ENCODE results near the gene HLF.

The HLF gene

DNA sequence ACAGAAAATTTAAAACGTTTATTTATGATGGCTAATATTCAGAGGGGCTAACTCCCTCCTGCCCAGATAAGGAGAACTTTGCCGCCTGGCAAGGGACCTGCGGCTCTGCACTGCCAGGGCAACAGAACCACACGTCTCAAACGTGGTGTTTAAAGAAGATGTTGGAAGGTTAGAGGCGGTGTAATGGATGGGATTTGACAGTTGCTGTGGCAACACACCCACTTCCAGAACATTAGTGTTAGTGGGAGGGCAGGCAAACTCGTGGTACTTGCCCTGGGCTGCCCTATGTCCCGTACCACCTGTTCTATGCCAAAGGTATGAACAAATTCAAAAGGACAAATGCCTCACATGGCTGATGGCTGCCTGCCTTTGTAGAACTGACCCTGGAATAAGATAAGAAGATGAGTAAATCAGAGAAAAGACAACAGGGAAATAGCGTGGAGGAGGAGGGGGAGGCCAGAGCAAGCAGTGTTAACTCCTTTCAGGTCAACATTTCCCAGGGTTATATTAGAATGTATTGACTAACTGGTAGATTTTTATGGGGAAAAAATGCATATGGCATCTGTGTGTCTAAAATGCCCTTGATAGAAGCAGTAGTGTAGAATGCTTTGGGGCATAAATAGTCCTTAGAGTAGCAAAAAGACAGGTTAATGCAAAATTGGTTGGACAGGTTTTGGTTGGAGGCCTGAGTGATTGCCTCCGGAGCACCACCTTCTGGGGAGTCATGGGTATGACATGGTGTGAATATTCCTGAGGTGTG is 30.8 kb downstream of the HLF start:
- no peak for FAIRE-seq

DNA sequence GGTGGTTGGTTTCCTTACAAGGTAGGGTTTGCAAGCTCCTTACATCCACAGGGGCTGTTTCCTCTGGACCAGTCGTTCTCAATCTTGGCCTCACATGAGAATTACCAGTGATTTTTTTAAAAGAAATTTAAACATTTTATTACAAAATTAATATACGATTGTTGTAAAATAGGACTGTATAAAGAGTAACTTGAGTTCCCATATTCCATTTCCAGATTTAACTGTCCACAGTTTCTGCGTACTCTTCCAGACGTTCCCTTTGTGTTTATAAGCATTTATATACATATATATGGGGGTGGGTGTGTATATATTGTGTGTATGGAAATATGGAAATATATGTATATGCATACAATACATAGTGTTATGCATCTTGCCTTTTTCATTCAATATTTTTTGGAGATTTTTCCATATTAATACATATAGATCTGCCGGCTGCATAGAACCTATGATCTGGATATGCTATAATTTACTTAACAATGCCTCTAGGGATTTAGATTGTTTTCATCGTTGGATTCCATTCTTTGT is 31.5 kb downstream of the HLF start:
- no peak for FAIRE-seq

DNA sequence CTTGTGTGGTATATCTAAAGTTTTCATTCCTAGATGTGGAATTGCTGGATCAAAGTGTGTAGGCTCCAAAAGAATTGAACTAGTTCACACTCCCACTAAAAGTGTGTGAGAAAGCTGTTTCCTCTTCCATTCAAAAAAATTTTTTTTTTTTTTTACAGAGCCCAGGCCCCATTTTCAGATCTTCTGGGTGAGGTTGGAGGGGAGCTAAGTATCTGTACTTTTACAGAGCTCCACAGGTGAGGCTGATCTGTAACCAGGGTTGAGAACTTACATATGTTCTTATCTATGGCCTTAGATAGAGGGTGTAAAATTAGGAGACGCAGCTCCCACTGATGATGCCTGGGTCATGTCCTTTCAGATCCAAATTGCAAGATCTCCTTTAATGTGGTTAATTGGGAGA is 31.9 kb downstream of the HLF start:
- FAIRE-seq: no peak

DNA sequence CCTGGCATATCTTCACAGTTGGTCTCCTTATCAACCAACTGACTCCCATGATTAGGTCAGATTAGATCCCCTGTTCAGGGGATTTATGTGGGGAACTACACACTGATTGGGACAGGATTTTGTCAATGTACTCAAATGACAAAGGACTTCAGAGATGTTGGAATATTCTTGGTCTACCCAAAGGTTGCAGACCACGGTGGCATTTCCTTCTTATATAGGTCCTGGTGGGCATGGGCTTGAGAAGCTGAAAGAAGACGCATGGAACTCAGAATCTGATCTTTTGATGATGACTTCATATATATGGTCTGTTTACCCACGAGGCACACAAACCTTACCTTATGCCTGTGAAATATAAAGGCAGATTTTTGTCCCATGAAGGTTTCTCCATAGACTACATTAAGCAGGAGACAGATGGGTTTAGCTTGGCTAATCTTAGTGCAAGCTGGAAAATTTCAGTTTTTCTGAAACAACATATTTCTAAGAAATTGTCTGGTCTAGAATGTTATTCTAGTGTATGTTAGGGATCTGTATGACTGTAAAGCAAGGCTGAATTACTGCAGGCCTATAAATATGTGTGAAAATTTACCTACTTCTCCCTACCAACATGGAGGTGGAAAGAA is 33.5 kb downstream of the HLF start:
- no peak for FAIRE-seq

DNA sequence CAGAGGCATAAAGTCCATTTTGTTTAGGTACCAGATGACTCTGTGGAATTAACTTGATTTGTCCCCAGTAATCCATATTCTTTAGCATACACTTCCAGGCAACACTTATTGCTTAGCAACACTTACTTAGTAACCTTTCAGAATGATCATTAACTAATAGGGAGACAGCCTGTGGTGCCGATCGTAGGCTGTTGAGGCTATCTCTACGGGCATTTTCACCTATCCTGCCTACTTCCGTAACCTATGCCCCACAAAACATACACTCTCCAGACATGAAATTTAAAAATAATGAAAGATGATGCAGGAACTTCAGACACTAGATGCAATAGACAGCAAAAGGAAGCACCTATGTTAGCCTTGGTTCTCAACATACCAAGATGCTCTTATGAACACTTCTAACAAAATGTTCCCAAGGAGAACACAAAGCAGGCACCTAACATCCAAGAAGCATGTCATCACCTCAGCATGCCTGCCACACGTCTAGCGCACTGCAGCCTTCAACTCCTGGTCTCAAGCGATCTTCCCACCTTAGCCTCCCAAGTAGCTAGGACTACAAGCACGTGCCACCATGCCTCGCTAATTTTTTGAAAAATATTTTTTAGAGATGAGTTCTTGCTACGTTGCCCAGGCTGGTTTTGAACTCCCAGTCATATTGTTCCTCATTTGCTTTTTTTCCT is 34.5 kb downstream of the HLF start:
- no peak for FAIRE-seq

DNA sequence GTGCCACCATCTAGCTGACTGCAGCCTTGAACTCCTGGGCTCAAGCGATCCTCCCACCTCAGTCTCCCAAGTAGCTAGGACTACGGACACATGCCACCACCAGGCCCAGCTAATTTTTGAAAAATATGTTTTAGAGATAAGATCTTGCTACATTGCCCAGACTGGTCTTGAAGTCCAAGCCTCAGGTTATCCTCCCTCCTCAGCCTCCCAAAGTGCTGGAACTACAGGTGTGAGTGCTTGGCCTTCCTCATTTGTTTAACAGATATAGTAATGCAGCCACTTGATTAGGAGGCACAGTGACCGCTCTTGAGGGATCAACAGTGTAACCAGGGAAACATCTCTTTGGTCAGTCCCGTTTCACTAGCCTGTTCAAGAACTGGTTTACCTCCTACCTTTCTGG is 35.1 kb downstream of the HLF start:
- FAIRE-seq: no peak

DNA sequence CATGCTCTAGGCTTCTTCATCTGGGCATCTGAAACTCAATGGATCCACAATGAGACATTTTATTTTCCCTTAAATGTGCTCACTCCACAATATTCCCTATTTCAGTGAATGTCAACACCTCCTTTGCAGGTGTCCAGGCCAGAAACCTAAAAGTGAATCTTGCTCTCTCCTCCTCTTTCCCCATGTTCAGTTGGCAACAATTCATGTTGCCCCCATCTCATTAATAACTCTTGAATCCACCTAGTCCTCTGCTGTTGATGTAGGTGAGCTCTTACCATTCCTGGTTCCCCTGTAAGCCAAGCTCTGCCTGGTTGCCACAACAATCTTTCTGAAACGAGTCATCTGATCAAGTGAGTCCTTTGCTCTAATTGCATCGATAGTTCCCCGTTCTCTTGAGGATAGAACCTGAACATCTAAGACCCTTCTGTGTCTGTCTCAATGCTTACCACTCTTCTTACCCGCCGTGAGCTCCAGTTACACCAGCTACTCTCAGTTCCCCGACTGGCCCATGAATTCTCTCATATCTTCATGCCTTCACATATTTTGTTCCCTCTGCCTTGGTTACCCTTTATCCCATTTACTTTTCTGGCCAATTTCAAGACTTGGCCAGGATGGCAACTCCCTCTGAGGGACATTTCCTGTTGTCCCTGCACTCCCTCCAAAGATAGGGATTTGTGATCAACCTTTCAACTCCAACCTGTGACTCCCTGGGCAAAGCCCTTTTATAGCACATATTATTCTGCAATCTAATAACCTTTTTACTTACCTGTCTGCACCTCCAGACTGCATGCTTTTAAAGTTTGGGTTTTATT is 35.9 kb downstream of the HLF start:
- FAIRE-seq: no peak

DNA sequence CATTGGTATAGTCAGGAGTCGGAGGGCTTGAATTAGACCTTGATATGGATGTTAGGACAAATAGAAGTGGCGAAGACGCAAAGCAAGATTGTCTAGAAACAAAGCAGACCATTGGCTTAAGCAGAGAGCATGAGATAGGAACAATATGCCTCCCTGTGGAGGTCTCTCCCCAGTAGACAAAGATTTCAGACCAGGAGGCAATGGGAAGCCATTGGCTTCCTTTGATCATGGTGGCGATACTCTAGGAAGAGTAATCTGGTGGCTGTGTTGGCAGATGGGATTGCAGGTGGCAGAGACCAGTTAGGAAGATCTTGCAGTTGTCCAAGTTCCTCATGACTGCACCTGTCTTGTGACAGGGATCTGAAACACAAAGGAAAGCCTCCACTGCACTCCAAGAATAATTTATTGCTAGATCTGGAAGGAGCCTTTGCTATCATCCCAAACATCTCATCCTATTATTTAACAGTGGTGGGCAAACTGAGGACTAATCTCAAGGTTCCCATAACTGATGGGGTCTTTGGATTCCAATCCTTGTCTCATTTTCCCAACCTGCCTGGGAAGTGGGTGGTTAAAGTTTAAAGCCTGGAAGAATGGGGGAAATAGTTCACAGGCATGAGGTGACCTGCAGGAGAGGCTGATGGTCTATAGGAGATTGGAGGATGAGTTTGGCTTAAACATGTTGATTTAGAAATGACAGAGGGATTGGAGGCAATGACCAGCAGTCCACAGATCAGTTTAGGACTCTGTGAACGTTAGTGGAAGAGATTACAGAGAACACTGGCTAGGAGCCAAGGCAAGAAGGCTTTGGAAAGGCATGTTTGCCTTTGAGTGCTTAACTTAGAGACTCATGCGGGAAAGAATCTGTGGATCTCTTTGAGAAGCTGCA is 37.0 kb downstream of the HLF start:
- no peak for FAIRE-seq

- no peak for FAIRE-seq
These were observed 37.6 kb downstream of the HLF start for GRCh38 chr17:55302407-55302787.

GRCh38 chr17:55303008-55303493 is 38.3 kb downstream of the HLF start:
- FAIRE-seq: no peak

- FAIRE-seq: no peak
These were observed 39.0 kb downstream of the HLF start for GRCh38 chr17:55303701-55304145.

DNA sequence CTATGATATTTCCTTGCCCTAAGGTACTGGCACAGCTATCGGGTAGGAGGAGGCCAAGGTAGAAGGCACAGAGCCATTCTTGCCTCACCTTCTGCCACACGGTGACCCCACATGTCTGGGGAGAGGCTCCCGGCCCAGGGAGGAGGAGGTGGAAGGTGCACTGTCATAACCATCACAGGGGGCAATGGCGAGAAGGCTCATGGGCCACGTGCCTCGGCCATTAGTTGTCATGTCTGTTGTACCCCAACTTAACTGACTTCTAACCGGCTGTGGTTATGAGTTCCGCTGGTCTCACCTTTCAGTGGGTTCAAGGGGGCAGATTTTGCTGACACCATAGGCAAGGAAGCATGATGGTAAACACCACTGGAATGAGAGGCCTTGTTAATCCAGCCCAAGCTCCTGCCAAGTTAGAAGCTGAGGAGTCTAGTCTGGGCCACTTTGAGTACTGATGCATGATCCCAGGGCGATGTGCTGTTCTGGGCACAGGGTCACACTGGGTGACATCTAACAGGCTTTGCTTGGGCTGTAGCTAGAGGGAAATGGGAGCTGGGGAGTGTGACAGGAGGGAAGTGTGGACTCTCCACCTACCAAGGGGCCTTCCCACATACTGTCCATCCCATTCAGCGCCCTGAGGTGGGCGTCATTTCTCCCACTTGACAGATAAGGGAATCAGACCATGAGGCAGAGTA is 39.6 kb downstream of the HLF start:
- FAIRE-seq: no peak

- no peak for FAIRE-seq
These were observed 40.7 kb downstream of the HLF start for GRCh38 chr17:55305321-55306087.

DNA sequence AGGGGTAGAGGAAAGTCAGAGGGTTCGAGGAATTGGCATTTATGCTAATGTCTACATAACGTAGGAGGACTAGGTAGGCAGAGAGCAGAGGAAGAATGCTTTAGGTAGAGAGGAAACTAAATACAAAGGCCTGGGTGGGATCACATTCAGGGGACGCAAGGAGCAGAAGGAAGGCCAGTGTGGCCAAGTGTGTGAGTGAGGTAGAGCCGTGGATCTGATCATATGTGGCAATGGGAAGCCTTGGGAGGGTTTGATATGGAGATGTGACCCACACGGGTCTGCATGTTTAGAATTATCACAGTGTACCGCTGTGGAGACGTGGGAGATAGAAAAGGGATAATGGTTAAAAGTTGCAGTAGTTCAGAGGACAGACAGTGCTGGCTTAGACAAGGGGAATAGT is 43.1 kb downstream of the HLF start:
- FAIRE-seq: no peak

DNA sequence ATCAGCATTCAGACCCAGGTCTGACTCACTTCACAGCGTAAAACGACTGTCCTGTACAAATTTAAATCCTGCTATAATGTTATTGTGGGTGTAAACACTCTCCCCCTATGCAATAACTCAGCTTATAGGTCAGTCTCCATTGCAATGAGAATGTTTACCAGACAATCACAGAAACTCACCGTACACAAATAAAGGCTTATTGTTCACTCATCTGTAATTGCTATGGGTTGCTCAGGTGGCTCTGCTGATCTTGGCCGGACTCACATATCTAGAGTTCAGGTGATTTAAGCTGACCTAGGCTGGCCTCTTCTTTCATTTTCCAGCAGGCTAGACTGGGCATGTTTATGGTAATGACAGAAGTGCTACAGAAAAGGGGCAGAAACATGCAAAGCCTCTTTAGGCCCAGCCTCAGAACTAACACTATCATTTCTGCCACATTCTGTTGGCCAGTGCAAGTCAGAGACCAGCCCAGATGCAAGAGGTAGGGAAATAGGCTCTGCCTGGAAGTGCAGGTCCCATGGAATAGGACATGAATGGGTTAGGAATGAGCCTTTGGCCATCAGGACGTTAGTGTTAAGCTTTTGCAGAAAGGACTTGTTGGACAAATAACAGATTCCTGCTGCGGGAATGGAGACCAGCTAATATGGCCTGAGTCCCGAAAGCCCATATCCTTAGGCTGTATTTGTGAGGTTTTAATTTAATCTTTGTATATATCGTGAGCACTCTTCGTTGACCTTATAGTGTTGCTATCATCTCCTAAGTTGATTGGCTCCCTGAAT is 44.0 kb downstream of the HLF start:
- no peak for FAIRE-seq

- no peak for FAIRE-seq
These were observed 47.1 kb downstream of the HLF start for GRCh38 chr17:55311767-55312375.

DNA sequence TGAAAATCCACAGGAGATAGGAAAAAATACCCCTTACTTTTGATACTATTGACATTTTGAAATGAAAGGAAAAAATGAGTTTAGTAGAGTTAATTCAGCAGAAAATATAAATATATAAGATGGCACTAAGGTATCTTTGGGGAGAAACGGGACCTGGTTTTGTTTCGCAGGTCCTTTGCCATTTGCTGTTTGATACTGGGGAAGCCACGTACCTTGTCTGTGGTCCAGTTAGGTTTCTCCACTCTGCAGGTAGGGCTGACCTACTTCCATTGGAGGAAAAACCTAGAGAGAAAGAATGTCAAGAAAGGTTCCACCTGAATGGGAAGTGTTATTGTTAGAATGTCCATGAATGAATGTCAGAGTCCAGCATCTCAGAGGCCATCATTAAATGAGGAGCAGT is 48.1 kb downstream of the HLF start:
- no peak for FAIRE-seq

GRCh38 chr17:55314061-55314783 is 49.5 kb downstream of the HLF start:
- FAIRE-seq: no peak
